Cardiac fibroblast (primary cell): Measurements from ENCODE around the gene PPP2R2C.

Experiments used
- DNase-seq, 2 donors: peaks; one replicate each; pipeline versions ENCODE4 v3.0.0 to v3.0.0-alpha.2; 2010; ENCODE audit warnings: low read depth in 2 of 2
- H3K4me3 ChIP-seq, 2 donors: replicated peaks in 1 of 2; 1 replicate in 1 of 2; 2 replicates in 1 of 2; pipeline ENCODE4 v1.5.1; 2011; ENCODE audit warnings: low read depth in 2 of 2, low read length in 2 of 2, mild to moderate bottlenecking in 2 of 2, moderate library complexity in 1 of 2
- CTCF ChIP-seq: IDR thresholded peaks from one replicate; pipeline ENCODE4 v1.5.1; 2011; ENCODE audit warnings: low read depth, mild to moderate bottlenecking, low read length, inconsistent platforms

PPP2R2C gene

GRCh38 chr4:6364581-6364980 lies 107.8 kb downstream of the PPP2R2C start:
- no peak for DNase-seq
- H3K4me3 ChIP-seq, result no peak overlapping the region
- no peak for TF ChIP-seq CTCF

GRCh38 chr4:6364146-6364545 lies 108.3 kb downstream of the PPP2R2C start:
- no peak for DNase-seq
- no peak for TF ChIP-seq CTCF
- no peak overlapping the region for H3K4me3 ChIP-seq

GRCh38 chr4:6362896-6363295 lies 109.5 kb downstream of the PPP2R2C start:
- no peak overlapping the region for H3K4me3 ChIP-seq
- peak; percentile 28 to 29 for DNase-seq
- no peak for TF ChIP-seq CTCF

GRCh38 chr4:6362243-6362885 lies 110.0 kb downstream of the PPP2R2C start:
- DNase-seq, result no peak
- no peak overlapping the region for H3K4me3 ChIP-seq
- no peak for TF ChIP-seq CTCF

- no peak for DNase-seq
- H3K4me3 ChIP-seq, result no peak overlapping the region
- TF ChIP-seq CTCF, result no peak
Measured at GRCh38 chr4:6361076-6361784, 111.2 kb downstream of the PPP2R2C start.

- no peak overlapping the region for H3K4me3 ChIP-seq
- DNase-seq, result peak in 1 of 2 donors; percentile 15
- no peak for TF ChIP-seq CTCF
Measured at GRCh38 chr4:6360385-6360784, 112.0 kb downstream of the PPP2R2C start.
